K562 (cell line): Measurements from ENCODE around the gene ERC2. TPM values are rescaled to one million over a fixed set of nuclear protein-coding genes. Genes with fewer than 3 reads are reported as not detected.

Experiments
- ATAC-seq: fragments of 200-7000 bp; cut with Tn5 transposase; 3 replicates; pipeline ENCODE4 v1.9.1; 2020; ENCODE audit warnings: moderate library complexity
- BruUV-seq: library from RNA; stranded (reverse); fragments of 400-500 nt; replicated peaks from 2 replicates; lab custom pipeline; 2021; lab: Mats Ljungman, UMichigan
- CTCF ChIA-PET: fragments of 300-600 bp; formaldehyde crosslinking; extraction: SDS; loops from one replicate; lab custom pipeline; 2021; ENCODE audit warnings: low intra/inter-chr PET ratio; lab: Yijun Ruan, JAX
- POLR2A ChIA-PET: fragments of 300-600, 350-650 bp; sonication (Branson Sonifier 250); formaldehyde crosslinking; extraction: SDS; loops from one replicate; lab custom pipeline; 2021; ENCODE audit warnings: antibody characterized with exemption, inconsistent platforms; lab: Yijun Ruan, JAX
- DNase-seq, 4 experiments: peaks; one replicate each; pipeline versions ENCODE4 v3.0.0 to v3.0.0-alpha.2; 2011 to 2018; ENCODE audit warnings: low spot score in 3 of 4, mixed read lengths in 3 of 4; ENCODE audit errors: extremely low read depth in 1 of 4
- FAIRE-seq: peaks from 2 replicates; lab custom pipeline; 2011; peaks lifted over from hg19 to GRCh38; lab: Jason Lieb, UNC
- H2AFZ ChIP-seq: 2 replicates; pipeline ENCODE4 v1.6.0; 2011; ENCODE audit warnings: low read depth, low read length, control low read depth, inconsistent platforms
- H3K27ac ChIP-seq: fragments of 200-600 bp; 3 replicates; pipeline ENCODE4 v1.8.0; 2011; ENCODE audit warnings: low read depth, mild to moderate bottlenecking, control low read depth, inconsistent platforms, low read length, moderate library complexity, mixed read lengths; ENCODE audit errors: extremely low read depth
- H3K27me3 ChIP-seq, 2 experiments: fragments of 300-600 bp in 1 of 2; 2 replicates in 1 of 2; 3 replicates in 1 of 2; pipeline versions ENCODE4 v1.6.0 to v1.8.0; 2011; ENCODE audit warnings: inconsistent platforms in 2 of 2, low read length in 2 of 2, mild to moderate bottlenecking in 1 of 2, mixed read lengths in 1 of 2, moderate library complexity in 1 of 2; ENCODE audit not compliant: control insufficient read depth in 2 of 2, insufficient read depth in 2 of 2
- H3K36me3 ChIP-seq: fragments of 300-600 bp; 3 replicates; pipeline ENCODE4 v1.8.0; 2011; ENCODE audit warnings: mild to moderate bottlenecking, low read length, inconsistent platforms; ENCODE audit not compliant: control insufficient read depth, insufficient read depth
- H3K4me1 ChIP-seq, 2 experiments: fragments of 200-600 bp in 1 of 2; replicated peaks in 1 of 2; 2 replicates in 1 of 2; 3 replicates in 1 of 2; pipeline versions ENCODE4 v1.5.1 to v1.8.0; 2011; ENCODE audit warnings: inconsistent platforms in 2 of 2, low read length in 2 of 2, mild to moderate bottlenecking in 1 of 2, mixed read lengths in 1 of 2, moderate library complexity in 1 of 2; ENCODE audit not compliant: control insufficient read depth in 2 of 2, insufficient read depth in 2 of 2
- H3K4me2 ChIP-seq: 2 replicates; pipeline ENCODE4 v1.6.1; 2011; ENCODE audit warnings: low read length, control low read depth, inconsistent platforms, mixed read lengths; ENCODE audit not compliant: insufficient read depth
- H3K4me3 ChIP-seq: fragments of 200-600 bp; sonication (generic), shearing (Covaris generic); 2 replicates; pipeline ENCODE4 v1.5.1; 2016; ENCODE audit warnings: control low read depth, inconsistent platforms
- H3K79me2 ChIP-seq: fragments of 200-600 bp; 3 replicates; pipeline ENCODE4 v1.8.0; 2011; ENCODE audit warnings: low read length, inconsistent platforms; ENCODE audit not compliant: control insufficient read depth, insufficient read depth
- H3K9ac ChIP-seq, 2 experiments: 2 replicates each; pipeline versions ENCODE4 v1.6.0 to v1.6.1; 2011; ENCODE audit warnings: low read depth in 2 of 2, low read length in 2 of 2, control low read depth in 1 of 2, inconsistent platforms in 1 of 2, mild to moderate bottlenecking in 1 of 2, mixed read lengths in 1 of 2; ENCODE audit not compliant: insufficient read depth in 1 of 2
- H3K9me1 ChIP-seq: one replicate; pipeline ENCODE4 v1.6.0; 2011; ENCODE audit warnings: inconsistent platforms, mild to moderate bottlenecking, low read length, moderate library complexity; ENCODE audit not compliant: control insufficient read depth, insufficient read depth
- H3K9me3 ChIP-seq: replicated peaks from 2 replicates; pipeline ENCODE4 v1.5.1; 2011; ENCODE audit warnings: low read depth, low read length, inconsistent platforms; ENCODE audit not compliant: control insufficient read depth, insufficient read depth
- H4K20me1 ChIP-seq: replicated peaks from 2 replicates; pipeline ENCODE4 v1.6.1; 2011; ENCODE audit warnings: low read length, inconsistent platforms, mixed read lengths; ENCODE audit not compliant: control insufficient read depth, insufficient read depth
- MTF1 ChIP-seq: fragments of 250-450 bp; sonication (Bioruptor Pico); IDR thresholded peaks from 2 replicates; pipeline ENCODE4 v1.9.0; 2021; ENCODE audit warnings: moderate library complexity, mild to moderate bottlenecking, inconsistent platforms, borderline replicate concordance
- MYNN ChIP-seq, 2 experiments: sonication (generic); formaldehyde crosslinking in 1 of 2; IDR thresholded peaks; 2 replicates each; pipeline versions ENCODE4 v1.5.0 to v1.6.1; 2016 to 2020; ENCODE audit warnings: antibody characterized with exemption in 1 of 2, missing genetic modification reagents in 1 of 2
- RFX5 ChIP-seq: IDR thresholded peaks from 2 replicates; pipeline ENCODE4 v1.6.1; 2011; ENCODE audit warnings: low read depth, mild to moderate bottlenecking, improper control_type of control experiment, low read length
- SAP30 ChIP-seq: fragments of 200-600 bp; sonication (generic); IDR thresholded peaks from 2 replicates; pipeline ENCODE4 v1.6.1; 2012; ENCODE audit warnings: borderline replicate concordance, low read depth, mild to moderate bottlenecking, moderate library complexity, low read length, control low read depth, inconsistent platforms; ENCODE audit not compliant: insufficient read depth, poor library complexity, severe bottlenecking
- in situ Hi-C: fragments of 300-500 bp; cut with MboI; formaldehyde crosslinking; loops from 4 replicates; pipeline ENCODE4 v1.15.0; 2018; ENCODE audit warnings: inconsistent platforms, mixed read lengths
- intact Hi-C: fragments of 100-400 bp; cut with micrococcal nuclease; formaldehyde crosslinking; loops from 2 replicates; pipeline ENCODE4 v1.14.2; 2022
- polyA plus RNA-seq, 8 experiments: library from polyadenylated mRNA; depleted of rRNA in 4 of 8; stranded (reverse) in 5 of 8; unstranded in 3 of 8; fragments of >200 nt; fragmentation: Nextera tagmentation in 2 of 8; fragmentation: Illumina TruSeq in 1 of 8; extraction: Ambion mirVana in 2 of 8; extraction: Trizol in 1 of 8; gene quantifications; 2 replicates each; pipeline versions ENCODE4 v1.2.1 to v1.2.3, GENCODE V29; 2011 to 2014; ENCODE audit warnings: inconsistent platforms in 1 of 8, missing spikeins in 1 of 8
- total RNA-seq, 7 experiments: library from RNA; depleted of rRNA in 6 of 7; stranded (reverse); fragments of >200 nt in 6 of 7; fragmentation: Illumina TruSeq in 2 of 7; extraction: Trizol in 2 of 7; gene quantifications; 2 replicates each; pipeline versions ENCODE4 v1.2.1 to v1.2.3, GENCODE V29; 2011 to 2021; ENCODE audit warnings: low replicate concordance in 1 of 7
- TF ChIP-seq, protein P1 (sequence below): sonication (generic); formaldehyde crosslinking; IDR thresholded peaks from 2 replicates; pipeline ENCODE4 v1.8.0; 2022; ENCODE audit warnings: mild to moderate bottlenecking, low read depth, missing genetic modification reagents

ERC2 gene
- total and polyA plus RNA-seq, 9 of the 15 experiments (the other 6 are each of a cell fraction or from before 2014, with no cell fraction given), result 0.04 to 0.18 (median 0.07) TPM; not detected in 2

DNA sequence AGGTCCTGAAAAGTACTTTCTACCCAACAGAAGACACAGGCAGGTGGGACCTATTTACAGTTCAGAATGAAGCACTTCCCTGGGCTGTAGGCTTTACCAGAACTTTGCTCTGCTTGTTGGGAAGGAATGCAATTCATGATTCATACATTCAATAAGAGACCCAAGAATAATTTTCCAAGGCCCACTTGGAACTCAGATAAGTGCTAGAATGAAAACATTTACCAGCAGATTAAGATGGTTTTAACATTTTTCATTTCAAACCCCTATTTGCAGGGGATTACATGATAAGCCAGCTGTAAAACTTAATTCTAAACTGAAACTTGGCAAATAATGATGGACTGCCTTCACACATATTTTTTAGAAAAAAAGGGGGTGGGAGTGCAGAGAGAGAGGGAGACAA lies 417.2 kb downstream of the ERC2 start:
- H3K36me3 ChIP-seq, result no peaks in the 10 kb centered on the region
- FAIRE-seq, result no peak
- H3K4me1 ChIP-seq, result no peaks in the 10 kb centered on the region
- POLR2A ChIA-PET, result no interaction called here
- no peak for ATAC-seq
- intact Hi-C loops (no loop called here), in situ Hi-C loops (no loop called here)
- TF ChIP-seq MYNN (IDR thresholded peaks at IDR 0.05), result no peak
- TF ChIP-seq MYNN (CRISPR knock-in tag; IDR thresholded peaks at IDR 0.05), result no peak
- TF ChIP-seq, protein P1, sequence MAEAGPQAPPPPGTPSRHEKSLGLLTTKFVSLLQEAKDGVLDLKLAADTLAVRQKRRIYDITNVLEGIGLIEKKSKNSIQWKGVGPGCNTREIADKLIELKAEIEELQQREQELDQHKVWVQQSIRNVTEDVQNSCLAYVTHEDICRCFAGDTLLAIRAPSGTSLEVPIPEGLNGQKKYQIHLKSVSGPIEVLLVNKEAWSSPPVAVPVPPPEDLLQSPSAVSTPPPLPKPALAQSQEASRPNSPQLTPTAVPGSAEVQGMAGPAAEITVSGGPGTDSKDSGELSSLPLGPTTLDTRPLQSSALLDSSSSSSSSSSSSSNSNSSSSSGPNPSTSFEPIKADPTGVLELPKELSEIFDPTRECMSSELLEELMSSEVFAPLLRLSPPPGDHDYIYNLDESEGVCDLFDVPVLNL (CRISPR knock-in tag), result no peak
- no peak for TF ChIP-seq RFX5
- TF ChIP-seq SAP30, result no peak
- TF ChIP-seq MTF1 (CRISPR knock-in tag), result no peak
- no peak overlapping the region for H3K4me2 ChIP-seq
- H3K27ac ChIP-seq, result no peak overlapping the region
- BruUV-seq, result no TSS peak
- H3K27me3 ChIP-seq, result no peaks in the 10 kb centered on the region
- no peaks in the 10 kb centered on the region for H3K9me3 ChIP-seq
- H3K4me3 ChIP-seq, result no peak overlapping the region
- no peak overlapping the region for H3K9ac ChIP-seq
- CTCF ChIA-PET, result no interaction called here
- H2AFZ ChIP-seq, result no peak overlapping the region
- H4K20me1 ChIP-seq, result no peaks in the 10 kb centered on the region
- H3K79me2 ChIP-seq, result no peaks in the 10 kb centered on the region
- DNase-seq, result no peak
- H3K9me1 ChIP-seq, result no peaks in the 10 kb centered on the region
